ENCODE measurements around the gene EDA2R.

The EDA2R gene

GRCh38 chrX:66638591-66639500, at the start of gene EDA2R:
EDA2R (minus strand) TSS chrX:66639078; CDS start chrX:66616020, 23,058 bp downstream.
- DNase-seq: no peak

DNA sequence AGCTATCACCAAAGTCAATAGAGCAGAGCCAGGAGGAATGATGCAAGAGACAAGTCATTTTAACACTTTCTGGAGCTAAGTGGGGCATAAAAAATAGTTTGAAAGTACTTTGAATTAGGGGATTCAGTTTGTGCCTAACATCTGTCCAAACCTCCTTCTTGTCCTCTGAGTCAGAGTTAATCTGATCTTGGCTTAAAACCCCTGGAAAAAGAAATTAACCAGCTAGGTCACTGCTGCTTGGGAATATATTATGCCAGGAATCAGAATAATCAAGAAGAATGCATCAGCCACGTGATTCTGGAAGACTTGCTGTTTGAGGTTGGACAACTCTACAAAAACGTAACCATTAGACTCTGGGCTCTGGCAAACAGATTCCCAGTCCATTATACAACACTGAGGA, 45.3 kb upstream of the EDA2R start:
- no peak for DNase-seq

DNA sequence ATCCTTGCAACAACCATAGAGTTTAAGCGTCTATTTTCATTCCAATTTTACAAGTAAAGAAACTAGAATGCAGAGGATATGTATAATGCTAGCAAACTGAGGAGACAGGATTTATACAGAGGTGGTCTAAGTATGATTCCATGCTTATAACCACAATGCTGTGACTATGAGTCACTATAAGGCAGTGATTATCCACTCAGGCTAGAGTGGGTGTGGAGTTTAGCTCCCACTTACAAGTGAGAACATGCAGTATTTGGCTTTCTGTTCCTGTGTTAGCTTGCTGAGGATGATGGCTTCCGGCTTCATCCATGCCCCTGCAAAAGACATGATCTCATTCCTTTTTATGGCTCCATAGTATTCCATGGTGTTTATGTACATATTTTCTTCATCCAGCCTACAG, 41.6 kb upstream of the EDA2R start:
- no peak for DNase-seq

DNA sequence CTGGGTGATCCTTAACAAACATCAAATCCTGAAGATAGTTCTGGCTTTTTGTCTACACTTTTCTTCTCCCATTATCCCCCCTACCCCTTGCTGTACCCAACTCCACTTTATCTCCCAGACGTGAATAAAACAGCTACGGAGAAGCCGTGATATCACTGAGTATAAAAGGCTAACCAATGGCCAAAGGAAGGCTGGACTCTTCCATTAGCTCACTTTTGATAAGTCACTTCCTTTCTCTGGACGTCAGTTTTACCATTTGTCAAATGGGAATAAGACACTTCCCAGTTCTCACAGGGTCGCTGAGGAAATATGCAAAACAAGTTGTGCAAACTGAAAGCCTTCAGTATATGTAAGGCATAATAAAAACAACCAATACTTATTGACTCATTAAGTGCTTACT, 38.6 kb upstream of the EDA2R start:
- DNase-seq: no peak

DNA sequence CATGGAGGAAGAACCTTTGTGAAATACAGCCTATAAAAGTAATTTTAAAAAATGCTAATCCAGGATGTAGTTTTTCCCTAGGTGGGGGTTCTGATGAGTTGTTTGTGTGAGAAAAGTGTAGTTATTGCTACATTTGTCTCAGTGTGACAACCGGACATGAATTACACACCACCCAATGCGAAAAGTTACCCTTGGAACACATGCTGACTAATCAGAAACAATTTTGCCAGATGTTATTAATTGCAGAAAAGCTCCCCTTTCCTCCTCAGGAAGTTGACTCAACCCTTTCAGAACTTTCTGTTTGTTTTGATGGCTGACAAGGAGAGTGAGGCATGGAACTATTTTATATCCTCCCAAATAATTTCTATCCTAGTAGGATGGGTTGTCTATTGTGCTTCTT, 38.1 kb upstream of the EDA2R start:
- DNase-seq: no peak

GRCh38 chrX:66676413-66676812, 37.5 kb upstream of the EDA2R start:
- DNase-seq: no peak

DNA sequence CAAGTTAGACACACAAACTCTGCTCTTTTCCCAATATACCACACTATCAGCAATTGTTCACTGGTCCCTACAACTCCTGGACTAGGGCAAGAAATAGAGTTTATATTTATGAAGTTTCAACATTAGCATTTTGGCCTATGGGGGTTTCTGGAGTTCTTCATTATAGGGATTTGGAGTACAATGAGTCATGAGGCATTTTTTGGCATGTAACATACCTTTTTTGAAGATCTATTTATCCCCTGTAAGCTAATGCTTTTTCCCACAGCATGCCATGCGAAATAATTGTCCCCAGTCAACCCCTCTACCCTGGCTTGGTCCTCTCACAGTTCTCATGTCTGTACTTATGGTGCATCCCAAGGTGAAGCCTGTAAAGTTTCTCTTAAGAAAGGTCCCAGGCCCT, 36.7 kb upstream of the EDA2R start:
- no peak for DNase-seq

DNA sequence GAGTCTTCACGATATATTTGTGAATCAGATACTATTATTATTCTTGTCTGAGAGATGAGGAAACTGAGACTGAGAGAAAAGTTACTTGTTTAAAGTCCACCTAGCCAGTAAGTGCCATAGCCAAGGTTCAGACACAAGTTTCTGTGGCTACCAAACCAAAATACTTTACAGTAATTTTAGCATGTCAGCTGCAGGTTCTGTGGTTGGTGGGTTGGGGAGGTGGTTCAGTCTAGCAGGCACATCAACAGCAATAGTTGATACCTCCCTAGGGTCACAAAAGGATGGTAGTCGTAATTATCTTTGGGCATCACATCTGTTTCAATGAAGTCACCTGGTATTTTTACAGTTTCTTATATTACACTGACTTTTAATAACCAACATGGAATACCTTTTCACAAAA, 35.6 kb upstream of the EDA2R start:
- no peak for DNase-seq

GRCh38 chrX:66672106-66672505, 33.2 kb upstream of the EDA2R start:
- DNase-seq: no peak

- DNase-seq: no peak
These were observed 15.5 kb upstream of the EDA2R start for GRCh38 chrX:66654411-66654810.

DNA sequence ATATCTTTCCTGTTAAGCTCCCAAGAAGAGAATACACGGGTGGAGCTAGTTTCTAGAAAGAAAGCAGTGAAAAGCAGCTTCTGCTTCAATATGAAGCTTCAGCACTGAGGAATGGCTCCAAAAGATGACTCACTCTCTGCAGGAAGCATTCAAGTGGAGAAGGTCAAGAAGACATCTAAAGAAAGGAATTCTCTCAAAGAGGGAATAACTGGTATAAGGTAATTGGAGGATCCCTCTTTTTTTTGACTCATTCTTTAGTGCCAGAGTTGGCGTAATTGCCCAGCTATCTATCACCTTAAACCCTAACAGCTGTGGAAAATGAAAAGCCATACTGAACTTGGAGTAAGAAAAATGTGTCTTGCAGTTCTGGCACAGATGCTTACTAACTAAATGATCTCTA, 3.5 kb downstream of the EDA2R start:
- DNase-seq: no peak

DNA sequence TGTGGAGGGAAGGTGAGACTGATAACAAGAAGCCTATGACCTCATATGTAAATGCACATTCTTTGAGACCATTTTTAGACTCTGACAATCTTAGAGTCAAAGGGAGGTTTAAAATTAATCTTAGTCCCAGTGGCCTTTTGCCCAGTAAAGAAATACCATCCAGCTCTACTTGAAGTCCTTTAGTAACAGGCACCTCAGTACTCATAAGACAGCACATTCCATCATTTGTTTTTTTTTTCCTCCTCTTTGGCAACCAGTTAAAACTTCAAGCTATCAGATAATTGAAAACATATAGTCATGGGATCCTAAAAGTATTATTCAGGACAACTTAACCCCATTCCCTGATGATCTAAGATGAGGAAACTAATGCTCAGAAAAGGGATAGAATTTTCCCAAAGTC, 4.6 kb downstream of the EDA2R start:
- DNase-seq: no peak

DNA sequence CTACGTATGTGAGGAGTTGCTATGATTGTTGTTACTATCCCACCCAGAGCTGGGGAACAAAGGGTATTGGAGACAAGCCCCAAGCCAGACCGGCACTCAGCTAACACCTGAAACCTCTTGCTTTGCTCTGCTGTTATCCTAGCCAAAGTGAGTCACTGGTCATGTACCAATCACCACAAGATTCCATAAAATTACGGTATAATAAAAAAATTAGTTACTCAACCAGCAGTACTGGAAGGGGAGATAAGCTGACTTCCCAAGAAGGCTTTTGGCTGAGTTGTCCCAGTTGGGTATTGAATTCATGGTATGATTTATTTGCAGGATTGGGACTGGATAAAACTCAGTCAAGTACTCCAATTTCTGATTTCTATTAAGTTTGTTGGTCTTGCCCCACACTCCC, 5.3 kb downstream of the EDA2R start:
- no peak for DNase-seq

DNA sequence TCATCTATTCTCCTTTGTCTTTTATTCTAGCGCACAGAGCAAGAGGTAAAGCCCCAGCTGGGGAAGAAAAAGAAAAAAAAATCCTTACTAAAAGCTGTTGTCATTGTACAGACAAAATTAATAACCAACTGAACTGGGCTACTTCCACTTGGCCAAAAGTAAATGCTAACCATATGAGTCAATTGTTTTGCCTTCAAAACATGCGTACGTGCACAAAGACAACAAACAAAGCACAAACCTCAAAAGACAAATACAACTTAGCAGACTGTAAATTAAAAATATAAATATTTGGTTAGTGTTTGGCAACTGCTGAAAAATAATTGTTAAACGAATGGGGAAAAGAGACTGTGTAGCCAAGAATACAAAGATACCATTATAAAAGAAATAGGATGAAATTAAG, 5.9 kb downstream of the EDA2R start:
- DNase-seq: no peak

- DNase-seq: no peak
These were observed 6.4 kb downstream of the EDA2R start for GRCh38 chrX:66632473-66632872.

DNA sequence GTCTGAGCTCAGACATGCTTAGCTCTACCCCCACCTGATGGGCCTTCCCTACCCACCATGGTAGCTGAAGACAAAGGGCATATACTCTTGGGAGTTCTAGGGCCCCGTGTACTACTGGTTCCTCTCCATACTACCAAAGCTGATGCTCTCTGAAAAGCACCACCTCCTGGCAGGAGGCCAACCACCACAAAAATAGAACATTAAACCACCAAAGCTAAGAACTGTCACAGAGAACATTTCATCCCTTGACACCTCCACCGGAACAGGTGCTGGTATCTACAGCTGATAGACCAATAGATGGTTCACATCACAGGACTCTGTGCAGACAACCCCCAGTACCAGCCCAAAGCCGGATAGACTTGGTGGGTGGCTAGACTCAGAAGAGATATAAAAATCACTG, 13.4 kb downstream of the EDA2R start:
- DNase-seq: no peak

DNA sequence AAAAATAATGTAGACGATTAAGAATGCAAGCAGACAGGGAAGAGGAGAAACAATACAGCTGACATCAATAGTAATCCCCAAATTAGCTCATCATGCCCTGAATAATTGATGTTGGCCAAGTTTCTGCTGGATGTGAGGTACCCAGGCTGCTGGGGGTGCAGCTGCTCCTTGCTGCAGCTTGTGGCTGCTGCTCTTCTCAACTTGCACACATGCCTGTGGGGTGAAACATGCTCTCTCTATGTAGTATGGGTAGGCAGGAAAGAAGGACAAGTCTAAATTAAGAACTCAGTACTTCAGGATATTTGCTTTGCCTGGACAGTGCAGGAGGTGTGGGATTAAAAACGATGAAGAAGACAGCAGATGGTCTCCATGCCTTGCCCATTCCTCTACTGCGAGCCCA, 16.7 kb downstream of the EDA2R start:
- no peak for DNase-seq

DNA sequence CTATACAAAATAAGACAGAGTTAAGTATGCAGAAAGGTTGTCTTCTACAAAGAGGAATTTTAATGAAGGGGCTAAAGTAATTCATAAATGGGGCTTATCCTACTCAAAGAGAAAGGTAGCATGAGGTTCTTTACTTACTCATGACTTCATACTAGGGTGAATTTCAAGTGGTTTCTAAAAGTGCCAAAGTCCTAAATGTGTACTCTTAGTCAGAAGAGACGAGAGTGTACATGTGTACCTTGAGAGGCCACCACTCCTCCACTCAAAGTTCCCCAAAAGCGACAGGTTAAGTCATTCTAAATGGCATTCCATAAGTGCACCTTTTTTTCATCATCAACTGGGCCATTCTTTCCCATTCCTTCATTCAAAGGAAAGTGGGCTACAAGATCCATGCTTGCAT, 21.9 kb downstream of the EDA2R start:
- no peak for DNase-seq

DNA sequence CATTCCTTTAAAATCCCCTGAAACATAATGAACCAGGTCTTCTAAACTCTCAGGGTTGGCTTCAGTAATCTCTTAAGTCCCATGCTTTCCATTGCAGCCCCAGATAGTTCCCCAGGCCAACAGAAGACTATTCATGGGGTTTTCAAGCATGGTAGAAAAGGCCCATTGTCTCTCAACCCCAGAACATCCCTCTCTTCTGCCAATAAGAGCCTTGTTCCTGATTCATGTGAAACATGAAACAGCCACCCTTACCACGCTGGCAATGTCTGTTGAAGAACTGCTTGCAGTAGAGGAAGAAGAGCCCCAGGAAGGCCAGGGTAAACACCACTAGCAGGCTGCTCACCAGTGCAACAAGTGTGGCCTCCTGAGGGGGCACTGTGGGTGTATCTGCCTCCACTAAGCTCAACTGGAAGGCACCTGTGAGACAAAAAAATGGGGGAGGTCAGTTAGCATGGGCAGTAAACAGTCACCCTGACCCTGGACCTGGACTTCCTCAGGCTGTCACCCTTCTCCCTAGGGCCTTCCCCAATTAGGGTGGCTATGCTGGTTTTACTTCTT, 36.4 kb downstream of the EDA2R start:
- no peak for DNase-seq

GRCh38 chrX:66601522-66601921, 37.4 kb downstream of the EDA2R start:
- no peak for DNase-seq

GRCh38 chrX:66579219-66579618, 59.7 kb downstream of the EDA2R start:
- no peak for DNase-seq

- DNase-seq: no peak
These were observed 84.9 kb downstream of the EDA2R start for GRCh38 chrX:66553973-66554372.

GRCh38 chrX:66547847-66548369, 91.0 kb downstream of the EDA2R start:
- DNase-seq: no peak

Data from activated CD4-positive, alpha-beta T cell treated with anti-CD3 and anti-CD28 coated beads for 1 hour (primary cell).